Smooth muscle cell (in vitro differentiated cells): ENCODE measurements around the gene SFTA2. TPM values are rescaled to one million over a fixed set of nuclear protein-coding genes. Genes with fewer than 3 reads are reported as not detected.

Source experiments
- DNase-seq: peaks from one replicate; lab custom pipeline; 2025; ENCODE audit not compliant: unreplicated experiment; lab: John Stamatoyannopoulos, UW
- H2AFZ ChIP-seq: fragments of 200-600 bp; sonication (generic); 2 replicates; pipeline ENCODE4 v1.6.0; 2016; ENCODE audit warnings: antibody characterized with exemption, low read depth, mild to moderate bottlenecking
- H3F3A ChIP-seq: fragments of 200-600 bp; sonication (generic); 2 replicates; pipeline ENCODE4 v1.6.0; 2017; ENCODE audit warnings: antibody characterized with exemption, low read depth
- H3K27ac ChIP-seq: fragments of 200-600 bp; sonication (generic); 2 replicates; pipeline ENCODE4 v1.5.1; 2016; ENCODE audit warnings: low read depth, mild to moderate bottlenecking
- H3K27me3 ChIP-seq: fragments of 200-600 bp; sonication (generic); 2 replicates; pipeline ENCODE4 v1.6.1; 2016; ENCODE audit warnings: low read depth, mild to moderate bottlenecking
- H3K36me3 ChIP-seq: fragments of 200-600 bp; sonication (generic); 2 replicates; pipeline ENCODE4 v1.5.1; 2016; ENCODE audit warnings: low read depth
- H3K4me1 ChIP-seq: fragments of 200-600 bp; sonication (generic); 2 replicates; pipeline ENCODE4 v1.5.1; 2016; ENCODE audit warnings: low read depth
- H3K4me2 ChIP-seq: fragments of 200-600 bp; sonication (generic); 2 replicates; pipeline ENCODE4 v1.6.0; 2016; ENCODE audit warnings: mild to moderate bottlenecking
- H3K4me3 ChIP-seq: fragments of 200-600 bp; sonication (generic); 2 replicates; pipeline ENCODE4 v1.5.1; 2016; ENCODE audit warnings: mild to moderate bottlenecking
- H3K79me2 ChIP-seq: fragments of 200-600 bp; sonication (generic); 2 replicates; pipeline ENCODE4 v1.6.0; 2016; ENCODE audit warnings: low read depth, mild to moderate bottlenecking
- H3K9ac ChIP-seq: fragments of 200-600 bp; sonication (generic); 2 replicates; pipeline ENCODE4 v1.6.0; 2016; ENCODE audit warnings: low read depth
- H3K9me3 ChIP-seq: fragments of 200-600 bp; sonication (generic); replicated peaks from 2 replicates; pipeline ENCODE4 v1.5.1; 2016; ENCODE audit warnings: low read depth
- H4K20me1 ChIP-seq: fragments of 200-600 bp; sonication (generic); 2 replicates; pipeline ENCODE4 v1.6.0; 2016; ENCODE audit warnings: low read depth
- WGBS: methylation state at CpG from one replicate; pipeline ENCODE4 v1.1.7; 2016; ENCODE audit warnings: low lambda C conversion rate; 5-methylcytosine and 5-hydroxymethylcytosine counted together
- polyA plus RNA-seq: library from polyadenylated mRNA; unstranded; fragments of >200 nt; fragmentation: Nextera tagmentation; extraction: Ambion mirVana; gene quantifications from 2 replicates; pipeline ENCODE4 v1.2.1, GENCODE V29; 2016
- total RNA-seq: library from RNA; depleted of rRNA; stranded (reverse); fragments of >200 nt; gene quantifications from 2 replicates; pipeline ENCODE4 v1.2.3, GENCODE V29; 2014
- TF ChIP-seq, protein P1 (sequence below): fragments of 200-600 bp; sonication (generic); IDR thresholded peaks from 2 replicates; pipeline ENCODE4 v1.5.1; 2017; ENCODE audit warnings: borderline replicate concordance, mild to moderate bottlenecking, antibody characterized with exemption; ENCODE audit not compliant: insufficient read depth, poor library complexity, severe bottlenecking

SFTA2 gene
- total and polyA plus RNA-seq, 2 experiments from 2014 or later, result not detected

DNA sequence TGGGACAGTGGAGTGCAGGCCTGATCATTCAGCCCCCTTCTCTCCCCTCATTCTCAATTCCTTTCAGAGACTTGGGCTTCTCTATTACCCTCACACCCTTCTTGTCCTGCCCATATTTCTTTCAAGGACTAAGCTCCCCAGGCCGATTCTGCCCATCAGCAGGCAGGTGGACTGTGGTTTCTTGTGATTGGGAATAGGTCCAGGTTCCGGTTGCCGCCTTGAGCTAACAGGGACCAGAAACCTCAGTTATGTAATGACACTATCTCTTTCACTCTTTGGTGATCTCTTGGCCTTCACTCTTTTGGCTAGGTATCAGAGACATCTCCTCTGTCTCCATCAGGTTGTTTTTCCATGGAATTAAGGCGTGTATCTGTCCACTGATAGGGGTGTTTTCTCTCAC is 15.3 kb upstream of the SFTA2 start:
- Histone ChIP-seq H3K4me1 (peaks cover 3% of the 10 kb centered on the region), H3K27ac (no peak overlapping the region), H3K79me2 (no peaks in the 10 kb centered on the region), H3K36me3 (no peaks in the 10 kb centered on the region), H3K9ac (no peak overlapping the region), H3F3A (no peaks in the 10 kb centered on the region), H3K27me3 (peaks cover 56% of the 10 kb centered on the region), H3K9me3 (no peaks in the 10 kb centered on the region), H2AFZ (no peak overlapping the region), H3K4me2 (no peak overlapping the region), H4K20me1 (no peaks in the 10 kb centered on the region), H3K4me3 (no peak overlapping the region)
- WGBS, result 96% methylated on average over 4 of the region's 4 CpGs
- DNase-seq, result no peak
- TF ChIP-seq, protein P1, sequence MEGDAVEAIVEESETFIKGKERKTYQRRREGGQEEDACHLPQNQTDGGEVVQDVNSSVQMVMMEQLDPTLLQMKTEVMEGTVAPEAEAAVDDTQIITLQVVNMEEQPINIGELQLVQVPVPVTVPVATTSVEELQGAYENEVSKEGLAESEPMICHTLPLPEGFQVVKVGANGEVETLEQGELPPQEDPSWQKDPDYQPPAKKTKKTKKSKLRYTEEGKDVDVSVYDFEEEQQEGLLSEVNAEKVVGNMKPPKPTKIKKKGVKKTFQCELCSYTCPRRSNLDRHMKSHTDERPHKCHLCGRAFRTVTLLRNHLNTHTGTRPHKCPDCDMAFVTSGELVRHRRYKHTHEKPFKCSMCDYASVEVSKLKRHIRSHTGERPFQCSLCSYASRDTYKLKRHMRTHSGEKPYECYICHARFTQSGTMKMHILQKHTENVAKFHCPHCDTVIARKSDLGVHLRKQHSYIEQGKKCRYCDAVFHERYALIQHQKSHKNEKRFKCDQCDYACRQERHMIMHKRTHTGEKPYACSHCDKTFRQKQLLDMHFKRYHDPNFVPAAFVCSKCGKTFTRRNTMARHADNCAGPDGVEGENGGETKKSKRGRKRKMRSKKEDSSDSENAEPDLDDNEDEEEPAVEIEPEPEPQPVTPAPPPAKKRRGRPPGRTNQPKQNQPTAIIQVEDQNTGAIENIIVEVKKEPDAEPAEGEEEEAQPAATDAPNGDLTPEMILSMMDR, result no peak

- no peak overlapping the region for H3K4me3 ChIP-seq
- no peak overlapping the region for H3K4me2 ChIP-seq
- H3K27ac ChIP-seq, result no peak overlapping the region
- no peak for DNase-seq
- H3K4me1 ChIP-seq, result peaks cover 5% of the 10 kb centered on the region
- 88% methylated on average over 5 of the region's 5 CpGs for WGBS
- TF ChIP-seq, protein P1, result no peak
- H3K27me3 ChIP-seq, result peaks cover 37% of the 10 kb centered on the region
- no peak overlapping the region for H2AFZ ChIP-seq
- no peaks in the 10 kb centered on the region for H4K20me1 ChIP-seq
- H3K9me3 ChIP-seq, result no peaks in the 10 kb centered on the region
- no peaks in the 10 kb centered on the region for H3F3A ChIP-seq
- no peak overlapping the region for H3K9ac ChIP-seq
- no peaks in the 10 kb centered on the region for H3K36me3 ChIP-seq
- H3K79me2 ChIP-seq, result no peaks in the 10 kb centered on the region
Measured at GRCh38 chr6:30945281-30945680, 13.3 kb upstream of the SFTA2 start.

- Histone ChIP-seq H3K36me3 (no peaks in the 10 kb centered on the region), H3K27me3 (peaks cover 27% of the 10 kb centered on the region), H4K20me1 (no peaks in the 10 kb centered on the region), H3K27ac (no peak overlapping the region), H3K4me2 (no peak overlapping the region), H3F3A (no peaks in the 10 kb centered on the region), H3K4me1 (peaks cover 5% of the 10 kb centered on the region), H3K79me2 (no peaks in the 10 kb centered on the region), H3K9me3 (no peaks in the 10 kb centered on the region), H2AFZ (no peak overlapping the region), H3K9ac (no peak overlapping the region), H3K4me3 (no peak overlapping the region)
- TF ChIP-seq, protein P1, result no peak
- no peak for DNase-seq
- WGBS, result 97% methylated on average over 4 of the region's 4 CpGs
Measured at GRCh38 chr6:30944051-30944450, 12.1 kb upstream of the SFTA2 start.

- H3K27me3 ChIP-seq, result peaks cover 13% of the 10 kb centered on the region
- no peaks in the 10 kb centered on the region for H3F3A ChIP-seq
- H3K9ac ChIP-seq, result no peak overlapping the region
- TF ChIP-seq, protein P1, result peak; percentile 55
- no peak overlapping the region for H3K4me3 ChIP-seq
- WGBS, result 16% methylated on average over 15 of the region's 15 CpGs
- no peaks in the 10 kb centered on the region for H3K79me2 ChIP-seq
- no peak overlapping the region for H3K27ac ChIP-seq
- H3K36me3 ChIP-seq, result no peaks in the 10 kb centered on the region
- H4K20me1 ChIP-seq, result no peaks in the 10 kb centered on the region
- H3K4me2 ChIP-seq, result peak overlapping the region; percentile 25
- DNase-seq, result no peak
- H3K4me1 ChIP-seq, result peaks cover 5% of the 10 kb centered on the region
- no peaks in the 10 kb centered on the region for H3K9me3 ChIP-seq
- H2AFZ ChIP-seq, result no peak overlapping the region
Measured at GRCh38 chr6:30942338-30943060, 10.5 kb upstream of the SFTA2 start.
